Measurements from ENCODE around the gene VTI1B. TPM values are rescaled to one million over a fixed set of nuclear protein-coding genes. Genes with fewer than 3 reads are reported as not detected.

Gene VTI1B
- total and polyA plus RNA-seq, 2 experiments from 2014 or later, result 44.7 to 96.1 TPM

GRCh38 chr14:67680121-67680602, 5.7 kb upstream of the VTI1B start:
- H3K36me3 Mint-ChIP-seq (ENCODE audit: low read depth), result peaks cover 70% of the 10 kb centered on the region

More at GRCh38 chr14:67680121-67680602, 5.7 kb upstream of the VTI1B start:
- Mint-ChIP-seq H3K4me1 (peaks cover 3% of the 10 kb centered on the region; the same call in 1 of the 3 replicates), H3K27me3 (ENCODE audit: insufficient read depth, low read depth, poor library complexity) (peaks cover 7% of the 10 kb centered on the region), H3K9me3 (no peaks in the 10 kb centered on the region; the same call in 2 of the 3 replicates), H3K4me3 (no peak overlapping the region), H3K27ac (no peak overlapping the region)
- Histone ChIP-seq H3K4me3 (no peak overlapping the region), H3K36me3 (ENCODE audit: insufficient read depth) (peaks cover 66% of the 10 kb centered on the region), H3K4me2 (no peak overlapping the region), H3K27ac (ENCODE audit: low read depth) (no peak overlapping the region), H3K27me3 (ENCODE audit: insufficient read depth) (no peaks in the 10 kb centered on the region), H4K20me1 (replicated peaks; ENCODE audit: insufficient read depth) (peaks cover 57% of the 10 kb centered on the region), H2AFZ (no peak overlapping the region), H3K79me2 (replicated peaks; ENCODE audit: insufficient read depth) (peaks cover 58% of the 10 kb centered on the region), H3K9me2 (ENCODE audit: insufficient read depth) (no peaks in the 10 kb centered on the region), H3F3A (replicated peaks; ENCODE audit: low read depth) (peaks cover 14% of the 10 kb centered on the region), H3K4me1 (ENCODE audit: insufficient read depth) (peaks cover 5% of the 10 kb centered on the region; the same call in 1 of the 2 replicates)
- DNase-seq (ENCODE audit: low spot score), result no peak
- ATAC-seq, result no peak
- TF ChIP-seq ZNF331 (CRISPR knock-in tag; IDR thresholded peaks at IDR 0.05; ENCODE audit: low read depth), result no peak
- TF ChIP-seq ZNF462 (CRISPR knock-in tag; IDR thresholded peaks at IDR 0.05), result no peak
- TF ChIP-seq ETS1 (IDR thresholded peaks at IDR 0.05), result no peak
- TF ChIP-seq EZH2 (IDR thresholded peaks at IDR 0.05; ENCODE audit: low read depth, unreplicated experiment), result no peak
